H7 (cell line): ENCODE measurements around the gene SMO. TPM values are rescaled to one million over a fixed set of nuclear protein-coding genes. Genes with fewer than 3 reads are reported as not detected.

Experiments used
- DNase-seq: peaks from one replicate; pipeline ENCODE4 v3.0.0; 2012
- H3K27me3 ChIP-seq: 2 replicates; pipeline ENCODE4 v1.6.0; 2011; ENCODE audit warnings: mild to moderate bottlenecking, low read length; ENCODE audit not compliant: control insufficient read depth, insufficient read depth
- H3K36me3 ChIP-seq: replicated peaks from 2 replicates; pipeline ENCODE4 v1.5.1; 2011; ENCODE audit warnings: low read length; ENCODE audit not compliant: control insufficient read depth, insufficient read depth
- H3K4me3 ChIP-seq: 2 replicates; pipeline ENCODE4 v1.5.1; 2011; ENCODE audit warnings: low read depth, mild to moderate bottlenecking, control low read depth, low read length, moderate library complexity; ENCODE audit not compliant: insufficient read depth
- total RNA-seq: library from RNA; depleted of rRNA; stranded (reverse); fragments of >200 nt; shearing (Covaris generic); gene quantifications from 2 replicates; pipeline ENCODE4 v1.2.3, GENCODE V29; 2014

The SMO gene
- total RNA-seq, 1 experiment from 2014 or later = 44.9 TPM

GRCh38 chr7:129187681-129188371 is 607 bp upstream of the SMO start:
- peak; percentile 13 for DNase-seq
- Histone ChIP-seq H3K36me3 (no peaks in the 10 kb centered on the region; the same call in 1 of the 2 replicates), H3K27me3 (peaks cover 16% of the 10 kb centered on the region), H3K4me3 (peak overlapping the region; percentile 84)

- DNase-seq = no peak
- peaks cover 16% of the 10 kb centered on the region for H3K27me3 ChIP-seq
- H3K36me3 ChIP-seq = peaks cover 1% of the 10 kb centered on the region; the same call in 1 of the 2 replicates
- peak overlapping the region; percentile 84 for H3K4me3 ChIP-seq
These were observed 643 bp downstream of the SMO start for GRCh38 chr7:129188892-129189660.

GRCh38 chr7:129189661-129190310 is 1.4 kb downstream of the SMO start:
- peaks cover 1% of the 10 kb centered on the region; the same call in 1 of the 2 replicates for H3K36me3 ChIP-seq
- peak overlapping the region; percentile 84 for H3K4me3 ChIP-seq
- no peak for DNase-seq
- H3K27me3 ChIP-seq = peaks cover 16% of the 10 kb centered on the region

GRCh38 chr7:129191272-129191671 is 2.8 kb downstream of the SMO start:
- peak; percentile 8 for DNase-seq
- Histone ChIP-seq H3K27me3 (peaks cover 16% of the 10 kb centered on the region), H3K4me3 (no peak overlapping the region), H3K36me3 (peaks cover 1% of the 10 kb centered on the region; the same call in 1 of the 2 replicates)

- H3K4me3 ChIP-seq = no peak overlapping the region
- DNase-seq = no peak
- H3K27me3 ChIP-seq = peaks cover 3% of the 10 kb centered on the region; the same call in 1 of the 2 replicates
These were observed 5.5 kb downstream of the SMO start for GRCh38 chr7:129193892-129194291.

GRCh38 chr7:129197771-129198170 is 9.3 kb downstream of the SMO start:
- H3K4me3 ChIP-seq = no peak overlapping the region
- no peaks in the 10 kb centered on the region for H3K27me3 ChIP-seq
- no peak for DNase-seq
- 0 out of 2 replicates have a peak, but pooled peaks cover 1% of the 10 kb centered on the region for H3K36me3 ChIP-seq

More at GRCh38 chr7:129193892-129194291, 5.5 kb downstream of the SMO start:
- peaks cover 1% of the 10 kb centered on the region; the same call in 1 of the 2 replicates for H3K36me3 ChIP-seq

- Histone ChIP-seq H3K4me3 (no peak overlapping the region), H3K27me3 (no peaks in the 10 kb centered on the region), H3K36me3 (no peaks in the 10 kb centered on the region)
- no peak for DNase-seq
These were observed 11.0 kb downstream of the SMO start for GRCh38 chr7:129199406-129199805.

GRCh38 chr7:129202058-129202777 is 13.8 kb downstream of the SMO start:
- peaks cover 14% of the 10 kb centered on the region for H3K36me3 ChIP-seq
- H3K27me3 ChIP-seq = no peaks in the 10 kb centered on the region
- no peak for DNase-seq
- no peak overlapping the region for H3K4me3 ChIP-seq

GRCh38 chr7:129203050-129203741 is 14.8 kb downstream of the SMO start:
- peak; percentile 25 for DNase-seq

GRCh38 chr7:129205126-129205818 is 16.8 kb downstream of the SMO start:
- Histone ChIP-seq H3K4me3 (no peak overlapping the region), H3K27me3 (no peaks in the 10 kb centered on the region), H3K36me3 (peaks cover 21% of the 10 kb centered on the region)
- DNase-seq = peak; percentile 28

More at GRCh38 chr7:129203050-129203741, 14.8 kb downstream of the SMO start:
- H3K36me3 ChIP-seq = peaks cover 15% of the 10 kb centered on the region
- H3K27me3 ChIP-seq = no peaks in the 10 kb centered on the region
- no peak overlapping the region for H3K4me3 ChIP-seq

GRCh38 chr7:129205987-129206785 is 17.8 kb downstream of the SMO start:
- H3K27me3 ChIP-seq = no peaks in the 10 kb centered on the region
- no peak overlapping the region for H3K4me3 ChIP-seq
- H3K36me3 ChIP-seq = peaks cover 26% of the 10 kb centered on the region
- DNase-seq = no peak

GRCh38 chr7:129208667-129209066 is 20.2 kb downstream of the SMO start:
- peak; percentile 18 for DNase-seq

More at GRCh38 chr7:129208667-129209066, 20.2 kb downstream of the SMO start:
- Histone ChIP-seq H3K4me3 (no peak overlapping the region), H3K36me3 (peaks cover 33% of the 10 kb centered on the region), H3K27me3 (no peaks in the 10 kb centered on the region)
